HG03442 (cell line): ENCODE measurements around the gene PRMT1.
A peak's percentile ranks its signal among the peaks of the same experiment; 100 is the strongest.

Source experiments
- ATAC-seq: cut with Tn5 transposase; IDR thresholded peaks from one replicate; pipeline ENCODE4 v1.9.1; 2021; ENCODE audit warnings: mild to moderate bottlenecking, moderate library complexity; ENCODE audit not compliant: unreplicated experiment

Gene PRMT1

GRCh38 chr19:49667473-49667872 is 9.6 kb upstream of the PRMT1 start:
- no peak for ATAC-seq

- ATAC-seq = no peak
Observed at GRCh38 chr19:49669516-49669915, 7.6 kb upstream of the PRMT1 start.

GRCh38 chr19:49672131-49672919 is 4.7 kb upstream of the PRMT1 start:
- no peak for ATAC-seq

GRCh38 chr19:49676136-49676783 is 811 bp upstream of the PRMT1 start:
- ATAC-seq = no peak

- peak; percentile 60 for ATAC-seq
Observed at GRCh38 chr19:49676784-49677230, 264 bp upstream of the PRMT1 start.

- no peak for ATAC-seq
Observed at GRCh38 chr19:49677901-49678674, 1.0 kb downstream of the PRMT1 start.

GRCh38 chr19:49678985-49679770 is 2.1 kb downstream of the PRMT1 start:
- no peak for ATAC-seq

- ATAC-seq = no peak
Observed at GRCh38 chr19:49679771-49680413, 2.8 kb downstream of the PRMT1 start.

GRCh38 chr19:49680421-49681351 is 3.6 kb downstream of the PRMT1 start:
- ATAC-seq = no peak

- ATAC-seq = no peak
Observed at GRCh38 chr19:49681830-49682229, 4.8 kb downstream of the PRMT1 start.

- no peak for ATAC-seq
Observed at GRCh38 chr19:49682274-49682673, 5.2 kb downstream of the PRMT1 start.

- ATAC-seq = no peak
Observed at GRCh38 chr19:49683814-49684250, 6.8 kb downstream of the PRMT1 start.

- ATAC-seq = no peak
Observed at GRCh38 chr19:49684251-49684982, 7.3 kb downstream of the PRMT1 start.

GRCh38 chr19:49684983-49685553 is 8.0 kb downstream of the PRMT1 start:
- ATAC-seq = no peak

- no peak for ATAC-seq
Observed at GRCh38 chr19:49685845-49686332, 8.8 kb downstream of the PRMT1 start.

GRCh38 chr19:49686503-49687088 is 9.5 kb downstream of the PRMT1 start:
- no peak for ATAC-seq

GRCh38 chr19:49687150-49687549 is 10.1 kb downstream of the PRMT1 start:
- ATAC-seq = no peak
